Colon (tissue), 2 donors: ENCODE results near the gene SPESP1.

Experiments
- FAIRE-seq: peaks from 2 replicates; lab custom pipeline; 2012; peaks lifted over from hg19 to GRCh38; lab: Jason Lieb, UNC
- donor health status: control.
- donor health status: control.

SPESP1 gene

DNA sequence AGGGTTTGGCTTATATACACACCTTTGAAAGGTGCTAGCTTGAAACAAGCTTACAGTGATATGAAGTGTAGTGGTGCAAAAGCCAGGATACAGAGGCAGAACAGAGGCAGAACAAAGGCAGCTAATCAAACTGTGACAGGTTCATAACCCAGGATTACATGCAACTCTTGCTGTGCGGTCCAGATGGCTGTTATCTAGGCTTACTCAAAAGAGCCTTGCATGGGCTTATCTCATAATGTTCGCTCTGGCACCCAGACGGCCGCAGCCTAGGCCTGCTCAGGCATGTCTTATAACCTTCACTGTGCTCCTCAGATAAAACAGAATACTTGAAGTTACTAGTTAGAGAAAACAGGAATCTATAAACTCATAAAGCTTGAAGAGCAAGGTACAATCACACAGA lies 61.4 kb downstream of the SPESP1 start:
- no peak for FAIRE-seq

DNA sequence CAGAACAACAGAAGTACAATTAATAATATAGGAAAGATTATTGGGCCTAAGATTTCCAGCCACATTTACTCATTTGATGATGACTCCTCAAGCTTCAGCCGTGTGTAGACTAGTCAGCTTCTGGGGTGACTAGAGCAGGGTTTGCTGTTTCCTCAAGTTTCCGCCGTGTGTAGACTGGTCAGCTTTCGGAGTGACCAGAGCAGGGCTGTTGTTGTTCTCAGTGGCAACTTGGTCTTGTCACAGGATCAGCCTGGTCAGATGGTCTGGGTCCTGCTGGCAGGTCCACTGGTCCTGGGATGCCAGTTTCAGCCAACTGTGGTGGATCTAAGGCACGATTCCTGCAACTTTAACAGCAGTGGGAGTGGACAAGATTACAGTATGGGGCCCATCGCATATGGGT lies 62.4 kb downstream of the SPESP1 start:
- FAIRE-seq, result no peak

DNA sequence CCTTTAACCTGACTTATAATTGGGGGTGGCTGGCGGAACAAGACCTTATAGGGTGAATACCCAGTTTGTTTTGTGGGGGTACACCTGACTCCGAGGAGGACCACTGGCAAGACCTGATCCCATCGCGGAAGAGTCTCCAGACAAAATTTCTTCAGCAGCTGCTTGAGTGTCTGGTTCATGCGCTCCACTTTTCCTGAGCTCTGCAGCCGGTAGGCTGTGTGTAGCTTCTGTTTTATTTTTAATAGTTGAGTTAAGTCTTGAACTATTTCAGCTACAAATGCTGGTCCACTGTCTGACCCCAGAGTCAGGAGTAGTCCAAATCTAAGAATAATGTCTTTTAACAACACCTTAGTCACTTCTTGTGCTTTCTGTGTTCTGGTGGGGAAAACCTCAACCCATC lies 63.0 kb downstream of the SPESP1 start:
- FAIRE-seq, result no peak

DNA sequence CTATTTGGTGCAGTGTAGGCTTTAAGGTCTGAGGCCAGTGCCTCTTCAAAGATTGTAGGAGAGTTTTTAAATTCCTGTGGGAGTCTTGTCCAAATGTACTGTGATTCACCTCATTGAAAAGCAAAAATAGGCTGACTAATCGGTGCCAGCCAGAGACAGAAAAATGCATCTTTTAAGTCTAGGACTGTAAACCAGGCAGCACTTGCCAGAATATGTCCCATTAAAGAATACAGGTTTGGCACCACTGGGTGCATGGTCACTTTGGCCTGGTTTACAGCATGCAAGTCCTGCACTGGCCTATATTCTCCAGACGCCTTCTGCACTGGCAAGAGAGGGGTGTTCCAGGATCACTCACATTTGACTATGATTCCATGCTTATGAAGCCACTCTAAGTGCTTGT lies 63.8 kb downstream of the SPESP1 start:
- FAIRE-seq, result no peak

DNA sequence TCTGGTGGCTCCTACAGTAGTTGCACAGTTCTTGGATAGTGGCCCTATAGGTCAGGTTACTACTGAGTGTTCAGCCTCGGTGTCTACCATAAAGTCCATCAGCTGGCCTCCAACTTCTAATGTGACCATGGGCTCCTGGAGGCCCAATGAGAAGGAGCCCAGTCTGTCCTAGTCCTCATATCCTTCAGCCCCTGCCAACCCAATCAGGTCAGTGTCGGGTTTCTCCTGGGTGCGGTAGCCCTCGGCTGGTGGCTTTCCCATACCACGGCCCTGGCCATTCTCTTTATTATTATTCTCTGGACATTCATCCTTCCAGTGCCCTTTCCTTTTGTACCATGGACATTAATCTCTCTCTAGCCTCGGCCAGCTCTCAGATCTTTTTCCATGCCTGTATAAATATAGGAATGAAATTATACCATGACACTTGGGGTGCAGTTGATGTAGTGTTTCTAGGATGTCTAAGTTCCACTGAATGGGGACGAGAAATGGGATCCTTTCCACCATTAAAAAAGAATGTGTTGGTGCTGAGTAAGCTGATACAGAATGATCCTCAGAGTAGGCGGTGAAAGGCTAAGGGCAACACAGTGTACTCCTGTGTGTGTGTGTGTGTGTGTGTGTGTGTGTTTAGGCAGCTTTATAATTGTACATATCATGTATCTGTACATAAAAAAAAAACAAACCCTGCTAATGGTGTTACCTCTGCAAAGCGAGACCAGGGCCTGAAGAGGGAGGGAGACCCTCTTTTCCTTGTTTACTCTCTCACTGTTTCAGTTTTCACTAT lies 64.8 kb downstream of the SPESP1 start:
- no peak for FAIRE-seq
